Chondrocyte (in vitro differentiated cells): Measurements from ENCODE around the gene ABLIM3. TPM values are rescaled to one million over a fixed set of nuclear protein-coding genes. Genes with fewer than 3 reads are reported as not detected.

Experiments
- DNase-seq: peaks from one replicate; pipeline ENCODE4 v3.0.0; 2021; ENCODE audit warnings: mixed read lengths, low spot score
- H3K27ac Mint-ChIP-seq: one replicate; pipeline ENCODE4 v1.8.0; 2021; ENCODE audit warnings: mild to moderate bottlenecking, moderate library complexity, mixed read lengths; ENCODE audit not compliant: unreplicated experiment
- H3K27me3 Mint-ChIP-seq: 2 replicates; pipeline ENCODE4 v1.8.0; 2021; ENCODE audit warnings: low read depth, mixed read lengths
- H3K36me3 Mint-ChIP-seq: 2 replicates; pipeline ENCODE4 v1.8.0; 2021; ENCODE audit warnings: low read depth, mixed read lengths
- H3K4me1 Mint-ChIP-seq: 2 replicates; pipeline ENCODE4 v1.8.0; 2021; ENCODE audit warnings: low read depth, mild to moderate bottlenecking, mixed read lengths
- H3K4me3 Mint-ChIP-seq: one replicate; pipeline ENCODE4 v1.8.0; 2021; ENCODE audit warnings: mild to moderate bottlenecking, moderate library complexity, mixed read lengths; ENCODE audit not compliant: unreplicated experiment
- H3K9me3 Mint-ChIP-seq: 2 replicates; pipeline ENCODE4 v1.8.0; 2021; ENCODE audit warnings: low read depth, mixed read lengths
- CTCF ChIP-seq: fragments of 200-600 bp; sonication (generic); IDR thresholded peaks from 2 replicates; pipeline ENCODE4 v1.5.0; 2021; ENCODE audit warnings: antibody characterized with exemption, mild to moderate bottlenecking, moderate library complexity
- total RNA-seq: library from RNA; stranded (reverse); gene quantifications from 3 replicates; pipeline ENCODE4 v1.2.1, GENCODE V29; 2021

Gene ABLIM3
- total RNA-seq, 1 donor from 2014 or later = 15.4 TPM

- Mint-ChIP-seq H3K4me1 (peaks cover 6% of the 10 kb centered on the region), H3K27ac (no peak overlapping the region), H3K4me3 (no peak overlapping the region), H3K27me3 (no peaks in the 10 kb centered on the region), H3K36me3 (no peaks in the 10 kb centered on the region), H3K9me3 (peaks cover 2% of the 10 kb centered on the region)
- no peak for TF ChIP-seq CTCF
- no peak for DNase-seq
Measured at GRCh38 chr5:149127394-149127955, 13.8 kb upstream of the ABLIM3 start.

GRCh38 chr5:149128023-149128875 is 13.0 kb upstream of the ABLIM3 start:
- Mint-ChIP-seq H3K4me1 (peaks cover 6% of the 10 kb centered on the region), H3K4me3 (no peak overlapping the region), H3K36me3 (no peaks in the 10 kb centered on the region), H3K9me3 (no peaks in the 10 kb centered on the region), H3K27me3 (no peaks in the 10 kb centered on the region), H3K27ac (no peak overlapping the region)
- peak; percentile 84 for TF ChIP-seq CTCF
- no peak for DNase-seq

- no peak for DNase-seq
- no peak overlapping the region for H3K4me3 Mint-ChIP-seq
- H3K27me3 Mint-ChIP-seq = no peaks in the 10 kb centered on the region
- no peak for TF ChIP-seq CTCF
- H3K9me3 Mint-ChIP-seq = no peaks in the 10 kb centered on the region
- no peak overlapping the region for H3K27ac Mint-ChIP-seq
- no peaks in the 10 kb centered on the region for H3K36me3 Mint-ChIP-seq
- peaks cover 10% of the 10 kb centered on the region for H3K4me1 Mint-ChIP-seq
Measured at GRCh38 chr5:149129181-149129580, 12.1 kb upstream of the ABLIM3 start.

- H3K36me3 Mint-ChIP-seq = no peaks in the 10 kb centered on the region
- no peaks in the 10 kb centered on the region for H3K27me3 Mint-ChIP-seq
- H3K9me3 Mint-ChIP-seq = no peaks in the 10 kb centered on the region
- peak; percentile 71 for TF ChIP-seq CTCF
- DNase-seq = no peak
- H3K4me3 Mint-ChIP-seq = no peak overlapping the region
- peaks cover 20% of the 10 kb centered on the region for H3K4me1 Mint-ChIP-seq
- H3K27ac Mint-ChIP-seq = no peak overlapping the region
Measured at GRCh38 chr5:149130121-149130914, 11.0 kb upstream of the ABLIM3 start.

- Mint-ChIP-seq H3K27me3 (no peaks in the 10 kb centered on the region), H3K27ac (no peak overlapping the region), H3K9me3 (no peaks in the 10 kb centered on the region), H3K4me3 (no peak overlapping the region), H3K4me1 (peaks cover 24% of the 10 kb centered on the region), H3K36me3 (no peaks in the 10 kb centered on the region)
- TF ChIP-seq CTCF = no peak
- DNase-seq = no peak
Measured at GRCh38 chr5:149132474-149132873, 8.8 kb upstream of the ABLIM3 start.
